IMR-90 (cell line): Measurements from ENCODE around the gene ZKSCAN1.
"Not testable (repeated sequence)": the region's sequence is repeated elsewhere in the genome, so short reads cannot be mapped to it uniquely, and the experiment has no call there.

Experiments
- BHLHE40 ChIP-seq: fragments of 150-350 bp; IDR thresholded peaks from 2 replicates; pipeline ENCODE4 v1.6.1; 2016; ENCODE audit warnings: mild to moderate bottlenecking, low read depth, low read length
- CHD1 ChIP-seq: IDR thresholded peaks from 2 replicates; pipeline ENCODE4 v1.6.1; 2012; ENCODE audit warnings: low read depth, low read length, improper control_type of control experiment
- CTCF ChIP-seq: conservative IDR thresholded peaks from 2 replicates; pipeline ENCODE4 v1.5.1; 2012; ENCODE audit warnings: mild to moderate bottlenecking, low read depth, low read length, improper control_type of control experiment
- ELK1 ChIP-seq: fragments of 150-350 bp; IDR thresholded peaks from 2 replicates; pipeline ENCODE4 v1.6.1; 2016; ENCODE audit warnings: low read depth, mild to moderate bottlenecking, low read length, moderate library complexity, borderline replicate concordance
- MAFK ChIP-seq: IDR thresholded peaks from 2 replicates; pipeline ENCODE4 v1.6.1; 2012; ENCODE audit warnings: low read depth, low read length, improper control_type of control experiment
- MAZ ChIP-seq: IDR thresholded peaks from 2 replicates; pipeline ENCODE4 v1.6.1; 2012; ENCODE audit warnings: low read depth, mild to moderate bottlenecking, low read length, improper control_type of control experiment, moderate library complexity, borderline replicate concordance
- POLR2A ChIP-seq: IDR thresholded peaks from 2 replicates; pipeline ENCODE4 v1.6.1; 2012; ENCODE audit warnings: mild to moderate bottlenecking, low read depth, low read length
- RAD21 ChIP-seq: IDR thresholded peaks from 2 replicates; pipeline ENCODE4 v1.6.1; 2012; ENCODE audit warnings: low read length, improper control_type of control experiment
- RCOR1 ChIP-seq: IDR thresholded peaks from 2 replicates; pipeline ENCODE4 v1.6.1; 2012; ENCODE audit warnings: mild to moderate bottlenecking, low read length, improper control_type of control experiment; ENCODE audit not compliant: insufficient replicate concordance
- USF2 ChIP-seq: fragments of 150-350 bp; IDR thresholded peaks from 2 replicates; pipeline ENCODE4 v1.6.1; 2017; ENCODE audit warnings: mild to moderate bottlenecking, antibody characterized with exemption, low read length, low read depth

- not testable (repeated sequence) for TF ChIP-seq CTCF, MAZ, CHD1, POLR2A, RCOR1, USF2, BHLHE40, RAD21, ELK1, MAFK
These were observed 5.4 kb upstream of the ZKSCAN1 start for GRCh38 chr7:100009952-100010351.
